Right hindlimb (tissue), 1 donor: Measurements from ENCODE around the gene TGFB1.
A peak's percentile ranks its signal among the peaks of the same experiment; 100 is the strongest.

Experiments used
- DNase-seq: peaks from one replicate; pipeline ENCODE4 v3.0.0-alpha.2; 2018

Gene TGFB1

GRCh38 chr19:41319500-41320184 is 34.1 kb downstream of the TGFB1 start:
- DNase-seq, result no peak

GRCh38 chr19:41318696-41319499 is 34.8 kb downstream of the TGFB1 start:
- no peak for DNase-seq

- no peak for DNase-seq
These were observed 37.3 kb downstream of the TGFB1 start for GRCh38 chr19:41316306-41316920.

- no peak for DNase-seq
These were observed 42.1 kb downstream of the TGFB1 start for GRCh38 chr19:41311613-41312012.

- no peak for DNase-seq
These were observed 42.6 kb downstream of the TGFB1 start for GRCh38 chr19:41311072-41311471.

GRCh38 chr19:41310033-41310831 is 43.5 kb downstream of the TGFB1 start, which contains the start of gene CCDC97:
Gene CCDC97 (plus strand): TSS chr19:41310172. CDS start chr19:41310311, 139 bp downstream.
- peak; percentile 93 for DNase-seq

- DNase-seq, result no peak
These were observed 44.3 kb downstream of the TGFB1 start for GRCh38 chr19:41309180-41310032.

- DNase-seq, result peak; percentile 92
These were observed 45.1 kb downstream of the TGFB1 start for GRCh38 chr19:41308450-41309179.

- DNase-seq, result peak; percentile 60
These were observed 45.7 kb downstream of the TGFB1 start for GRCh38 chr19:41307954-41308449.

- no peak for DNase-seq
These were observed 46.4 kb downstream of the TGFB1 start for GRCh38 chr19:41307090-41307875.

GRCh38 chr19:41305927-41306793 is 47.6 kb downstream of the TGFB1 start:
- DNase-seq, result no peak

GRCh38 chr19:41304706-41305483 is 48.8 kb downstream of the TGFB1 start:
- DNase-seq, result no peak

- no peak for DNase-seq
These were observed 49.8 kb downstream of the TGFB1 start for GRCh38 chr19:41303954-41304353.

- DNase-seq, result no peak
These were observed 50.9 kb downstream of the TGFB1 start for GRCh38 chr19:41302624-41303351.

- no peak for DNase-seq
These were observed 53.2 kb downstream of the TGFB1 start for GRCh38 chr19:41300555-41300954.

GRCh38 chr19:41299755-41300089 is 54.0 kb downstream of the TGFB1 start:
- peak; percentile 67 for DNase-seq

GRCh38 chr19:41299046-41299754 is 54.5 kb downstream of the TGFB1 start:
- peak; percentile 34 for DNase-seq
